WERI-Rb-1 (cell line): ENCODE measurements around the gene TANC1.
A peak's percentile ranks its signal among the peaks of the same experiment; 100 is the strongest.

Experiments
- DNase-seq: peaks from one replicate; pipeline ENCODE4 v3.0.0-alpha.2; 2020
- H3K27ac ChIP-seq: fragments of 250-450 bp; sonication (Bioruptor Pico); 2 replicates; pipeline ENCODE4 v1.5.1; 2020; ENCODE audit warnings: mild to moderate bottlenecking, moderate library complexity
- H3K27me3 ChIP-seq: fragments of 250-450 bp; sonication (Bioruptor Pico); 2 replicates; pipeline ENCODE4 v1.5.1; 2021; ENCODE audit warnings: mild to moderate bottlenecking, low read depth, moderate library complexity; ENCODE audit not compliant: insufficient read depth, severe bottlenecking
- H3K36me3 ChIP-seq: fragments of 250-450 bp; sonication (Bioruptor Pico); 2 replicates; pipeline ENCODE4 v1.5.1; 2020; ENCODE audit warnings: mild to moderate bottlenecking, moderate library complexity
- H3K4me3 ChIP-seq: 2 replicates; pipeline ENCODE4 v1.5.1; 2011; ENCODE audit warnings: low read depth, mild to moderate bottlenecking, control low read depth, low read length
- H3K9me3 ChIP-seq: fragments of 250-450 bp; sonication (Bioruptor Pico); 2 replicates; pipeline ENCODE4 v1.5.1; 2021; ENCODE audit warnings: mild to moderate bottlenecking, moderate library complexity; ENCODE audit not compliant: severe bottlenecking
- TF ChIP-seq, protein P1 (sequence below): IDR thresholded peaks from 2 replicates; pipeline ENCODE4 v1.5.1; 2011; ENCODE audit warnings: low read depth, mild to moderate bottlenecking, control low read depth, inconsistent platforms, low read length

Gene TANC1

DNA sequence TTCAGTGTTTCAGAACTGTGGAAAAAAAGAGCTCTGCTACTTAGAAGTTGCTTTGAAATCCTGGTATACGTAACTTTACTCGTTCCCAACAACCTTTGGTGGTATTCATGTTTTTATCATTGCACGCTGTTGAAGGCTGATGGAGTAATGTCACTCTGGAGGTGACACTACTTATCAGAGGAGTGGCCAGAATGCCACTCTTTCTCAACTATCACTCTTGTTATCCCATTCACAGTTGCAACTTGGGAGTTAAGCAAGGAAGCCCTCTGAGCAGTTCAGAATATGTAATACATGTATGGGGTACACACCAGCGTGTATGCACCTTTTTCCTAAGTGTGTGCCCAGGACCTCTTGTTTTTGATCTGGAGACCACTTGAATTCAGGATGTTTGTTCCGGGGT is 53.6 kb downstream of the TANC1 start:
- Histone ChIP-seq H3K27me3 (no peaks in the 10 kb centered on the region), H3K9me3 (no peaks in the 10 kb centered on the region), H3K27ac (no peak overlapping the region), H3K4me3 (no peak overlapping the region), H3K36me3 (no peaks in the 10 kb centered on the region)
- TF ChIP-seq, protein P1, sequence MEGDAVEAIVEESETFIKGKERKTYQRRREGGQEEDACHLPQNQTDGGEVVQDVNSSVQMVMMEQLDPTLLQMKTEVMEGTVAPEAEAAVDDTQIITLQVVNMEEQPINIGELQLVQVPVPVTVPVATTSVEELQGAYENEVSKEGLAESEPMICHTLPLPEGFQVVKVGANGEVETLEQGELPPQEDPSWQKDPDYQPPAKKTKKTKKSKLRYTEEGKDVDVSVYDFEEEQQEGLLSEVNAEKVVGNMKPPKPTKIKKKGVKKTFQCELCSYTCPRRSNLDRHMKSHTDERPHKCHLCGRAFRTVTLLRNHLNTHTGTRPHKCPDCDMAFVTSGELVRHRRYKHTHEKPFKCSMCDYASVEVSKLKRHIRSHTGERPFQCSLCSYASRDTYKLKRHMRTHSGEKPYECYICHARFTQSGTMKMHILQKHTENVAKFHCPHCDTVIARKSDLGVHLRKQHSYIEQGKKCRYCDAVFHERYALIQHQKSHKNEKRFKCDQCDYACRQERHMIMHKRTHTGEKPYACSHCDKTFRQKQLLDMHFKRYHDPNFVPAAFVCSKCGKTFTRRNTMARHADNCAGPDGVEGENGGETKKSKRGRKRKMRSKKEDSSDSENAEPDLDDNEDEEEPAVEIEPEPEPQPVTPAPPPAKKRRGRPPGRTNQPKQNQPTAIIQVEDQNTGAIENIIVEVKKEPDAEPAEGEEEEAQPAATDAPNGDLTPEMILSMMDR: no peak
- DNase-seq: no peak

DNA sequence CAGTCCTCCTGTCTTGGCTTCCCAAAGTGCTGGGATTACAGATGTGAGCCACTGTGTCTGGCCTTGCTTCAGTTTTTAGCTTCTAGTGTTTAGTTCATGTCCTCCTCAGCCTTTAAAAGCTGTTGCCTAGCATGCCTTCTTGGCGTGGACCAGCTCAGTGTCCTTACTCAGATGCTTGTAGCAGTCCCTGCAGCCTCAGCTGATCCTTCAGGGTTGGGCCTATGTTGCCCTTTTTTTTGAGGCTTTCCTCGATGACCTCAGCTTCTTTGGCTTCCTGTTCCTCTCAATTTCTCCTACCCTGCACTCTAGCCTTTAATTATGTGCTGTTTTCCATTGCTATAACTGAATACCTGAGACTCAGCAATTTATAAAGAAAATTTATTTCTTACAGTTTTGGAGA is 57.7 kb downstream of the TANC1 start:
- H3K9me3 ChIP-seq: no peaks in the 10 kb centered on the region
- TF ChIP-seq, protein P1: no peak
- H3K4me3 ChIP-seq: no peak overlapping the region
- H3K36me3 ChIP-seq: no peaks in the 10 kb centered on the region
- DNase-seq: no peak
- no peak overlapping the region for H3K27ac ChIP-seq
- H3K27me3 ChIP-seq: no peaks in the 10 kb centered on the region

DNA sequence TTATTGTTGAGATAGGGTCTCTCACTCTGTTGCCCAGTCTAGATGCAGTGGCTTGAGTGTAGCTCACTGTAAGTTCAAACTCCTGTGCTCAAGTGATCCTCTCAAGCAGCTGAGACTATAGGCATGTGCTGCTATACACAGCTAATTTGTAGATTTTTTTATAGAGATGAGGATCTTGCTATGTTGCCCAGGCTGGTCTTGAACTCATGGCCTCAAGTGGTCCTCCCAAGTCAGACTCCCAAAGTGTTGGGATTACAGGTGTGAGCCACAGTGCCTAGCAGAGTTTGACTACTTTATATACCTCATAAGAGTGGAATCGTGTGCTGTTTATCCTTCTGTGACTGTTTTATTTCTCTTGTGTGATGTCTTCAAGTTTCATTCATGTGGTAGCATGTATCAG is 60.3 kb downstream of the TANC1 start:
- no peaks in the 10 kb centered on the region for H3K9me3 ChIP-seq
- no peak overlapping the region for H3K4me3 ChIP-seq
- no peak overlapping the region for H3K27ac ChIP-seq
- H3K27me3 ChIP-seq: no peaks in the 10 kb centered on the region
- no peak for DNase-seq
- TF ChIP-seq, protein P1: no peak
- H3K36me3 ChIP-seq: no peaks in the 10 kb centered on the region

DNA sequence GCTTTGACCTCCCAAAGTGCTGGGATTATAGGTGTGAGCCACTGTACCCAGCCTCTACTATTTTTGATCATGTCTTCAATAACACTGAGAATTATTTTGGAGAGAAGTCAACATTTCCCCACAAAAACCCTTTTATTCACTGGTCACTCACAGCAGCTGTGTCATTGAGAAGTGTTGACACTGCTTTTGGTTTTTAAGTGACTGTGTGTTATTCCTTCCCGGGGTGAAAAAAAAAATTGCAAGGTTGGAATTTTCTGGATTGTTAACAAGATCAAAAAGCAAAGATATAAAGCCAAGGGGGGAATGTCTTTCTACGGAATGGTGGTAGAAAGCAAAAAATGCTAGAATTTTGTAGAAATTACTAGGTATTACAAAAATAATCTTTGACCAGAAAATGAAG is 61.5 kb downstream of the TANC1 start:
- no peak overlapping the region for H3K27ac ChIP-seq

DNA sequence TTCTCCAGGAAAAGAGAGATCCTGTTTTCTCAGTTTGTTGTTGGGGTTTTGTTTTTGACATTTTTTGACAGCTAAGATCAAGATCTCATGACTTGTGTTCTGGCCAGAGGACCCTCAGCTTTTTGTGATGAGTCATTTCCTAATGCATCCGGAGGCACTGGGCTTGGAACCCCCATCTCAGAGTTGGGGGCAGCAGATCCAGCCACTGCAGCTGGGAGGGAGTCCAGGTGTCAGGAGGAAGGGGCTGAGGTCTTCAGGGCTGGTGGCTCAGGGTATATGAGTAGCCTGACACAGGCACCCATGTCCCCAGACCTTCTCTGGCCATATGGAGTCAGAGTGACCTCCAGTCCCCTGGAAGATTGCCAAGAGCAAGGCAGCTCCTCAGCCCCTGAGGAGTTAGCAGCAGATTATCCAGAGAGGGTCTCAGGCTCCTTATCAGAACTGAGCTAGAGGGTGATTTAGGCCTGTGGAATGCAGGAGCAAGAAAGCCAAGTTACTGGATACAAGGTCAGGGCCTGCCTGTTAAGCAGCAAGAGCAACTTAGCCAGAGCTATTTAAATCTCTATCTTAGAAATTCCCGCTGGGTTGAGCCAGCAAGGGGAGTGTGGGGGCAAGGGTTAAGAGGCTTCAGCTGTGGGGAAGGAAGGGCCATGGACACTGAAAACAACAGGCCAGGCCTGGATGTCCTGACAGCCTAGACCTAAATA is 62.4 kb downstream of the TANC1 start:
- no peaks in the 10 kb centered on the region for H3K36me3 ChIP-seq
- no peak overlapping the region for H3K27ac ChIP-seq

More for the DNA sequence above, 61.5 kb downstream of the TANC1 start:
- TF ChIP-seq, protein P1: no peak
- Histone ChIP-seq H3K4me3 (no peak overlapping the region), H3K27me3 (no peaks in the 10 kb centered on the region), H3K9me3 (no peaks in the 10 kb centered on the region), H3K36me3 (no peaks in the 10 kb centered on the region)
- DNase-seq: no peak

More for the DNA sequence above, 62.4 kb downstream of the TANC1 start:
- H3K9me3 ChIP-seq: no peaks in the 10 kb centered on the region
- H3K4me3 ChIP-seq: no peak overlapping the region
- no peaks in the 10 kb centered on the region for H3K27me3 ChIP-seq
- DNase-seq: peak; percentile 77
- TF ChIP-seq, protein P1: no peak
